GM18861 (cell line): ENCODE data around the gene SEC16B.

Experiments used
- ATAC-seq: cut with Tn5 transposase; IDR thresholded peaks from one replicate; pipeline ENCODE4 v1.9.1; 2021; ENCODE audit not compliant: unreplicated experiment

SEC16B gene

GRCh38 chr1:177979272-177979671, 9.4 kb upstream of the SEC16B start:
- ATAC-seq, result no peak

- ATAC-seq, result no peak
Measured at GRCh38 chr1:177978530-177978929, 8.7 kb upstream of the SEC16B start.

- no peak for ATAC-seq
Measured at GRCh38 chr1:177977141-177977540, 7.3 kb upstream of the SEC16B start.

GRCh38 chr1:177976596-177976995, 6.7 kb upstream of the SEC16B start:
- no peak for ATAC-seq

GRCh38 chr1:177975588-177976495, 6.0 kb upstream of the SEC16B start:
- no peak for ATAC-seq

- no peak for ATAC-seq
Measured at GRCh38 chr1:177973585-177973984, 3.7 kb upstream of the SEC16B start.

GRCh38 chr1:177969109-177969508, 749 bp downstream of the SEC16B start:
- ATAC-seq, result no peak

- ATAC-seq, result no peak
Measured at GRCh38 chr1:177966199-177966598, 3.7 kb downstream of the SEC16B start.

GRCh38 chr1:177965293-177965692, 4.6 kb downstream of the SEC16B start:
- ATAC-seq, result no peak

- ATAC-seq, result no peak
Measured at GRCh38 chr1:177964336-177964735, 5.5 kb downstream of the SEC16B start.

GRCh38 chr1:177960939-177961622, 8.8 kb downstream of the SEC16B start:
- ATAC-seq, result no peak

GRCh38 chr1:177959811-177960515, 9.9 kb downstream of the SEC16B start:
- ATAC-seq, result no peak

GRCh38 chr1:177958092-177958491, 11.8 kb downstream of the SEC16B start:
- ATAC-seq, result no peak

- ATAC-seq, result no peak
Measured at GRCh38 chr1:177954076-177954475, 15.8 kb downstream of the SEC16B start.

- no peak for ATAC-seq
Measured at GRCh38 chr1:177953549-177953948, 16.3 kb downstream of the SEC16B start.

- ATAC-seq, result no peak
Measured at GRCh38 chr1:177952691-177953090, 17.2 kb downstream of the SEC16B start.

- no peak for ATAC-seq
Measured at GRCh38 chr1:177952249-177952648, 17.6 kb downstream of the SEC16B start.

GRCh38 chr1:177950506-177950905, 19.4 kb downstream of the SEC16B start:
- ATAC-seq, result no peak

- ATAC-seq, result peak; percentile 55
Measured at GRCh38 chr1:177948336-177948972, 21.4 kb downstream of the SEC16B start.

- no peak for ATAC-seq
Measured at GRCh38 chr1:177947623-177948022, 22.2 kb downstream of the SEC16B start.
